Neural crest cell (in vitro differentiated cells): ENCODE results near the gene MAP6D1. TPM values are rescaled to one million over a fixed set of nuclear protein-coding genes. Genes with fewer than 3 reads are reported as not detected.

ENCODE experiments used
- DNase-seq: peaks from one replicate; pipeline ENCODE4 v3.0.0; 2021; ENCODE audit warnings: low read depth, mixed read lengths, low spot score
- H3K27ac Mint-ChIP-seq: one replicate; pipeline ENCODE4 v1.8.0; 2021; ENCODE audit warnings: mild to moderate bottlenecking, mixed read lengths; ENCODE audit not compliant: unreplicated experiment
- H3K27me3 Mint-ChIP-seq: 2 replicates; pipeline ENCODE4 v1.8.0; 2021; ENCODE audit warnings: low read depth, mild to moderate bottlenecking, mixed read lengths
- H3K36me3 Mint-ChIP-seq: 2 replicates; pipeline ENCODE4 v1.8.0; 2021; ENCODE audit warnings: low read depth, mild to moderate bottlenecking, mixed read lengths
- H3K4me1 Mint-ChIP-seq: 2 replicates; pipeline ENCODE4 v1.8.0; 2021; ENCODE audit warnings: mixed read lengths
- H3K4me3 Mint-ChIP-seq: one replicate; pipeline ENCODE4 v1.8.0; 2021; ENCODE audit warnings: mild to moderate bottlenecking, mixed read lengths
- H3K9me3 Mint-ChIP-seq: 2 replicates; pipeline ENCODE4 v1.8.0; 2021; ENCODE audit warnings: mixed read lengths
- total RNA-seq: library from RNA; stranded (reverse); gene quantifications from 2 replicates; pipeline ENCODE4 v1.2.1, GENCODE V29; 2021
- TF ChIP-seq, protein P1 (sequence below): fragments of 200-600 bp; sonication (generic); conservative IDR thresholded peaks from 2 replicates; pipeline ENCODE4 v1.5.0; 2021; ENCODE audit warnings: antibody characterized with exemption, mild to moderate bottlenecking

Gene MAP6D1
- total RNA-seq, 1 donor from 2014 or later: 4.9 TPM

DNA sequence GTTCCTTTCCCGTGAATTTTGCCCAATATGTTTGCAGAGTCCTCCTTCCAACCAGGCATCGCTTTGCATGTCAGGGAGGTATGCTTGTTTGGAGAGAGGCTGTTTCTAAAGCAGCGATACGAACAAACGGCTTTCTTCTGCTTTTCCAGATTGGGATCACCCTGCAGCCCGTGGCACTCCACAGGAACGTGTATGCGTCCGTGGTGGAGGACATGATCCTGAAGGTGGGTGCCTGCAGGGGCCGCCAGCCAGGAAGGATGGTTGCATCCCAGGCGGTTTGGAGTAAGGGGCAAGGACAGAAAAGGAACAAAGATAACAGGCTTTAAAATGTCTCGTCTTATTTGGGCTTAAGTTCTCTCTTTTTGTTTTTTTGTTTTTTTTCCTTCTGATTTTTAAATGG, 17.5 kb downstream of the MAP6D1 start:
- no peak for DNase-seq
- H3K27ac Mint-ChIP-seq: no peak overlapping the region
- H3K36me3 Mint-ChIP-seq: peaks cover 33% of the 10 kb centered on the region
- peaks cover 4% of the 10 kb centered on the region for H3K4me1 Mint-ChIP-seq
- H3K9me3 Mint-ChIP-seq: no peaks in the 10 kb centered on the region
- TF ChIP-seq, protein P1, sequence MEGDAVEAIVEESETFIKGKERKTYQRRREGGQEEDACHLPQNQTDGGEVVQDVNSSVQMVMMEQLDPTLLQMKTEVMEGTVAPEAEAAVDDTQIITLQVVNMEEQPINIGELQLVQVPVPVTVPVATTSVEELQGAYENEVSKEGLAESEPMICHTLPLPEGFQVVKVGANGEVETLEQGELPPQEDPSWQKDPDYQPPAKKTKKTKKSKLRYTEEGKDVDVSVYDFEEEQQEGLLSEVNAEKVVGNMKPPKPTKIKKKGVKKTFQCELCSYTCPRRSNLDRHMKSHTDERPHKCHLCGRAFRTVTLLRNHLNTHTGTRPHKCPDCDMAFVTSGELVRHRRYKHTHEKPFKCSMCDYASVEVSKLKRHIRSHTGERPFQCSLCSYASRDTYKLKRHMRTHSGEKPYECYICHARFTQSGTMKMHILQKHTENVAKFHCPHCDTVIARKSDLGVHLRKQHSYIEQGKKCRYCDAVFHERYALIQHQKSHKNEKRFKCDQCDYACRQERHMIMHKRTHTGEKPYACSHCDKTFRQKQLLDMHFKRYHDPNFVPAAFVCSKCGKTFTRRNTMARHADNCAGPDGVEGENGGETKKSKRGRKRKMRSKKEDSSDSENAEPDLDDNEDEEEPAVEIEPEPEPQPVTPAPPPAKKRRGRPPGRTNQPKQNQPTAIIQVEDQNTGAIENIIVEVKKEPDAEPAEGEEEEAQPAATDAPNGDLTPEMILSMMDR: no peak
- H3K4me3 Mint-ChIP-seq: no peak overlapping the region
- H3K27me3 Mint-ChIP-seq: no peaks in the 10 kb centered on the region

DNA sequence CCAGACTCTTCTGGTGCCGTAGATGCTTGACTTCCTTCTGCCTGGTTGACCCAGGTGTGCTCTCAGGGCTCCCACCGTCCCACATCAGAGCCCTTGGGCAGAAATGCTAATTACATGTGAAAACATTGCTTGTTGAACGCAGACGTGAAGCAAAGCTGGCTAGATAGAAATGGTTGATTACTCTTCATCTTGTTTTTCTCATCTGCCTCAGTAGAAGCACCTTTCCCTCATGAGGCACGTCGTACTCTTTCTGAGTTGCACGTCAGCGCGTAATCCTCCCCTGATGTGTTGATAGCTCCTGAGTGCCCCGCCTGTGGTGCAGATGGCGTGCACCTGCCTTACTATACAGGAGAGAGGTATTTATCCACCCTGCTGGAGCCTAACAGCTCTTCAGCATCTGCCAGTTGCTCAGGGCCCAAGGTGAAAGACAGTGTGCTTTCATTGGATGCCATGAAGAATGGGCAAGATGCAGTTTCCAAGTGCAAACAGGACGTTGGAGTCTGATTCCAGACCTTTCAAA, 18.1 kb downstream of the MAP6D1 start:
- Mint-ChIP-seq H3K27me3 (no peaks in the 10 kb centered on the region), H3K4me3 (no peak overlapping the region), H3K36me3 (peaks cover 30% of the 10 kb centered on the region), H3K27ac (no peak overlapping the region), H3K9me3 (no peaks in the 10 kb centered on the region), H3K4me1 (no peaks in the 10 kb centered on the region)
- no peak for DNase-seq
- TF ChIP-seq, protein P1: no peak

DNA sequence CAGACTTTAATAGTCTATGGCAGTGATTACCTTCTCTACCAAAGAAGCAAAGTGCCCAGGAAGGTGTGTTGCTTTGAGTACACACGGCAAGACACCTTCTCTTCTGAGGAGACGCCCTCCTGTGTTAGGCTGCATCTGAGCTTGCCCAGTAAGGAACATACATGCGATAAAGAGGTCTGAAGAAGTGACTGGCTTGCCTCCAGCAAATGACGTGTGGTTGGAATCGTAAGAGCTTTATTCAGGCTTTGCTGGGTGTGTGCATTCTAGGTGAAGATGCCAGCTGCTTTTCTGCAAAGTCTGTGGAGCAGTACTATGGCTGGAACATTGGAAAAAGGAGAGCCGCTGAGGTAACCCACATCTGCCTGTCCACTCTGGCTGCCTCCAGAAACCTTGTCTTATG, 22.4 kb downstream of the MAP6D1 start:
- H3K36me3 Mint-ChIP-seq: peaks cover 37% of the 10 kb centered on the region
- H3K4me3 Mint-ChIP-seq: no peak overlapping the region
- H3K4me1 Mint-ChIP-seq: peaks cover 12% of the 10 kb centered on the region
- no peaks in the 10 kb centered on the region for H3K9me3 Mint-ChIP-seq
- no peak for DNase-seq
- TF ChIP-seq, protein P1: no peak
- no peak overlapping the region for H3K27ac Mint-ChIP-seq
- no peaks in the 10 kb centered on the region for H3K27me3 Mint-ChIP-seq

DNA sequence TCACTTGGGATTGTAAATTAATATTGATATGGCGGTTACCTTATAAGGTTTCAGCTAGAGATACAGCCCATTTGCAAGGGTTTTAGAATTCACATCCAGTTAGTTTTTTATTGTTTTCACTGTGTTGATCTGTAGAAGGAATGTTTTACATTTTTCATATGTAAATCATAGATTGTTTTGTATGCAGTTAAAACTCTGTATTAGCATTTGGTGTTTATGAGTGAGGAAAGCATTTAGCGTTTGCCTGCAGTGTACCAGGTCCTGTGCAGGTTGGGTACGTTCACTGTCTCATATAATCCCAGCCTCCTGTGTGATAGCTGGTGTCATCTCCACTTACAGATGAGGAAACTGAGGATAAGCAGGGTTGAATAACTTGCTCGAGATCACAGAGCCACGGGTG, 23.8 kb downstream of the MAP6D1 start:
- peaks cover 35% of the 10 kb centered on the region for H3K36me3 Mint-ChIP-seq
- H3K27me3 Mint-ChIP-seq: no peaks in the 10 kb centered on the region
- no peak overlapping the region for H3K4me3 Mint-ChIP-seq
- no peaks in the 10 kb centered on the region for H3K9me3 Mint-ChIP-seq
- no peak overlapping the region for H3K27ac Mint-ChIP-seq
- no peak for DNase-seq
- peaks cover 12% of the 10 kb centered on the region for H3K4me1 Mint-ChIP-seq
- TF ChIP-seq, protein P1: no peak

DNA sequence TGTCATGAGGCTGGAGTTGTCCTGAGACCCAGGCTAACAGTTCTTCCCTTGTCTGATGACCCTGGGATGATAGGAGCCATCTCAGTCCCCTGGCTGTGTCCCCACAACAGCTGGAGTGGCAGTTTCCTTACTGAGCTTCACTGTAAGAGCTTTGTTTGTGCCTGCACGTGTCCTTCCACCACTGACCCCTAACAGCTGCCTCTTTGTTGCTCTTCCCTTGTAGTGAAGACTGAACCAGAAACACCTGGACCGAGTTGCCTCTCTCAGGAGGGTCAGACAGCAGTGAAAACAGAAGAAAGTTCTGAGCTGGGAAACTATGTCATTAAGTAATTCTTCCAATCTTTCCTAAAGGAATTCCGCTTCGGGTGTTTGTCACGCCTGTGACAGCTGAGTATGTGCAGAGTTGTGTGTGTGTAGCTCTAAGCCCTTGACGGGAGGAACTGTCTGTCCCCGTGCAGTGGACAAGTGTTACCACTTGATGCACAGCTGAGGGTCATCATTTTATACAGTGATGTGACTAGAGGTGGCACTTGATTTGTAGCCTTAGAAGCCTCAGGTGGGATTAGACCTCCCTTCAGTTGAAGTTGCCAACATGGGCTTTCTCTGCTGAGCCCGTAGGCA, 25.0 kb downstream of the MAP6D1 start:
- no peak for DNase-seq
- Mint-ChIP-seq H3K4me3 (no peak overlapping the region), H3K4me1 (peaks cover 12% of the 10 kb centered on the region), H3K36me3 (peaks cover 32% of the 10 kb centered on the region), H3K27ac (peak overlapping the region; percentile 64), H3K27me3 (no peaks in the 10 kb centered on the region), H3K9me3 (no peaks in the 10 kb centered on the region)
- TF ChIP-seq, protein P1: no peak
